GM12892 (cell line): ENCODE measurements around the gene GALNT18.

Experiments
- POLR2A ChIP-seq: IDR thresholded peaks from 2 replicates; pipeline ENCODE4 v1.6.1; 2011; ENCODE audit warnings: low read depth, low read length, control low read depth
- POLR2AphosphoS5 ChIP-seq: IDR thresholded peaks from 2 replicates; pipeline ENCODE4 v1.6.1; 2011; ENCODE audit warnings: low read depth, low read length, control low read depth

GRCh38 chr11:11231763-11232162 lies 390.0 kb downstream of the GALNT18 start:
- TF ChIP-seq POLR2AphosphoS5 (no peak), POLR2A (no peak)
